GM12872 (cell line): ENCODE data around the gene SPTBN5.

ENCODE experiments used
- CTCF ChIP-seq: IDR thresholded peaks from 3 replicates; pipeline ENCODE4 v1.5.1; 2011; ENCODE audit warnings: low read depth, mild to moderate bottlenecking, low read length, moderate library complexity; ENCODE audit not compliant: insufficient read depth

SPTBN5 gene

GRCh38 chr15:41854443-41854842, 39.4 kb downstream of the SPTBN5 start:
- no peak for TF ChIP-seq CTCF

DNA sequence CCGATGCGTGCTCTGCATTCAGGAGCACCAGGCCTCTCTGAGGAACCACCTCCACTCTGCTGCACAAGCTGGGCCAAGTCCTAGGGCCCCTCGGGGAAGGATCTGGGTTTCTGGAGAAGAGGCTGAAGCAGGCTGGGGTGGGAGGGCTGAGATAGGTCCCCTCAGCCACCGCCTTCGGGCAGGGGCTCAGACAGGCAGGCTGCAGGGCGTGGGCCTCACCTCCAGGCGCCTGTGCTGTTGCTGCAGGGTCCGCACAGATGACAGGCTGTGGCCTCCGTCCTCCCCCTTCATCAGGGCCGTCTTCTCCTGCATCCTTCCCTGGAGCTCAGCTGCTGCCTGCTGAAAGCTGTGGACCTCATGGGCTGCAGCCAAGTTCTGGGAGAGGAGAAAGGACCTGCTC, 40.0 kb downstream of the SPTBN5 start:
- no peak for TF ChIP-seq CTCF

- no peak for TF ChIP-seq CTCF
Observed at GRCh38 chr15:41852736-41853590, 40.9 kb downstream of the SPTBN5 start.

DNA sequence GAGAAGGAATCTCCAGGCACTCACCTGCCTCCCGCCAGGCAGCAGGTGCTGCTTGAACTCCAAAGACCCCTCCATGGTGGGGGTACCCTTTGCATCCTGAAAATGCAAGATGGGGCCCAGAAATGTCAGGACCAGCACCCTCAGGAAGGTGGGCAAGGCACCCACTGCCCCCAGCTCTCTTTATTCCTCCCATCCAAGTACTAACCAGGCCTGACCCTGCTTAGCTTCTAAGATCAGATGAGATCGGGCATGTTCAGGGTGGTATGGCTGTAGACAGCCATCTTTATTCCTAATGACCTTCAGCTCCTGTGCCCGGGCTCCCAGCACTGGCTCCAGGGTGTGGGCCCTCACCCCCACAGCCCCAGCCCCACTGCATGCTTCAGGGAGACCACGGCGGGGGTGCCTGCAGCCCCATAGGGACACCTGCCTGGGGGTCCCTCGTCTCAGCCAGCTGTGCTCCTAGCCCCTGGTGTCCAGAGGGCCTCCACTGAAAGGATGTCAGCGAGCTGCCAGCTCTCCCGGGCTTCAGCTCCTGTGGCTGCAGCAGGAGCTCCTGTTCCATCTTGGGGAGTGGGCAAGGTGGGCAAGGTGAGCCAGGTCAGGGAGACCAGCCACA, 42.0 kb downstream of the SPTBN5 start:
- no peak for TF ChIP-seq CTCF

GRCh38 chr15:41851167-41851523, 42.7 kb downstream of the SPTBN5 start:
- TF ChIP-seq CTCF = no peak

GRCh38 chr15:41850482-41851166, 43.2 kb downstream of the SPTBN5 start:
- TF ChIP-seq CTCF = no peak

- TF ChIP-seq CTCF = no peak
Observed at GRCh38 chr15:41849861-41850260, 44.0 kb downstream of the SPTBN5 start.
